BLaER1 (cell line): ENCODE data around the gene AZU1.
A peak's percentile ranks its signal among the peaks of the same experiment; 100 is the strongest.

Source experiments
- H3K27ac ChIP-seq: shearing (Covaris generic); formaldehyde crosslinking; 2 replicates; pipeline ENCODE4 v1.8.1; 2022
- H3K27me3 ChIP-seq: shearing (Covaris generic); formaldehyde crosslinking; 2 replicates; pipeline ENCODE4 v1.8.1; 2022
- H3K36me3 ChIP-seq: shearing (Covaris generic); formaldehyde crosslinking; 2 replicates; pipeline ENCODE4 v1.8.1; 2022
- H3K4me1 ChIP-seq: shearing (Covaris generic); formaldehyde crosslinking; 2 replicates; pipeline ENCODE4 v1.8.1; 2022
- H3K4me2 ChIP-seq: shearing (Covaris generic); formaldehyde crosslinking; 2 replicates; pipeline ENCODE4 v1.8.1; 2022
- H3K4me3 ChIP-seq: shearing (Covaris generic); formaldehyde crosslinking; 2 replicates; pipeline ENCODE4 v1.8.1; 2022
- H3K9ac ChIP-seq: shearing (Covaris generic); formaldehyde crosslinking; 2 replicates; pipeline ENCODE4 v1.8.1; 2022
- H3K9me3 ChIP-seq: shearing (Covaris generic); formaldehyde crosslinking; 2 replicates; pipeline ENCODE4 v1.8.1; 2022
- H4K20me1 ChIP-seq: shearing (Covaris generic); formaldehyde crosslinking; 2 replicates; pipeline ENCODE4 v1.8.1; 2022
- Cebpa-rat ChIP-seq: shearing (Covaris generic); IDR thresholded peaks from 2 replicates; pipeline ENCODE4 v1.8.1; 2022

The AZU1 gene

GRCh38 chr19:802498-803098, 25.0 kb upstream of the AZU1 start:
- Histone ChIP-seq H4K20me1 (peaks cover 100% of the 10 kb centered on the region), H3K9me3 (no peaks in the 10 kb centered on the region), H3K4me2 (no peak overlapping the region), H3K9ac (0 out of 2 replicates have a peak overlapping the region, but pooled peaks have one; percentile 29), H3K36me3 (peaks cover 96% of the 10 kb centered on the region), H3K4me3 (no peak overlapping the region), H3K27me3 (no peaks in the 10 kb centered on the region), H3K27ac (no peak overlapping the region), H3K4me1 (peaks cover 30% of the 10 kb centered on the region)
- TF ChIP-seq Cebpa-rat = no peak

- H3K4me3 ChIP-seq = no peak overlapping the region
- no peaks in the 10 kb centered on the region for H3K9me3 ChIP-seq
- H3K27ac ChIP-seq = no peak overlapping the region
- H3K36me3 ChIP-seq = peaks cover 100% of the 10 kb centered on the region
- H3K4me1 ChIP-seq = peaks cover 30% of the 10 kb centered on the region
- TF ChIP-seq Cebpa-rat = no peak
- no peaks in the 10 kb centered on the region for H3K27me3 ChIP-seq
- no peak overlapping the region for H3K9ac ChIP-seq
- peaks cover 100% of the 10 kb centered on the region for H4K20me1 ChIP-seq
- no peak overlapping the region for H3K4me2 ChIP-seq
Measured at GRCh38 chr19:803099-803561, 24.5 kb upstream of the AZU1 start.

DNA sequence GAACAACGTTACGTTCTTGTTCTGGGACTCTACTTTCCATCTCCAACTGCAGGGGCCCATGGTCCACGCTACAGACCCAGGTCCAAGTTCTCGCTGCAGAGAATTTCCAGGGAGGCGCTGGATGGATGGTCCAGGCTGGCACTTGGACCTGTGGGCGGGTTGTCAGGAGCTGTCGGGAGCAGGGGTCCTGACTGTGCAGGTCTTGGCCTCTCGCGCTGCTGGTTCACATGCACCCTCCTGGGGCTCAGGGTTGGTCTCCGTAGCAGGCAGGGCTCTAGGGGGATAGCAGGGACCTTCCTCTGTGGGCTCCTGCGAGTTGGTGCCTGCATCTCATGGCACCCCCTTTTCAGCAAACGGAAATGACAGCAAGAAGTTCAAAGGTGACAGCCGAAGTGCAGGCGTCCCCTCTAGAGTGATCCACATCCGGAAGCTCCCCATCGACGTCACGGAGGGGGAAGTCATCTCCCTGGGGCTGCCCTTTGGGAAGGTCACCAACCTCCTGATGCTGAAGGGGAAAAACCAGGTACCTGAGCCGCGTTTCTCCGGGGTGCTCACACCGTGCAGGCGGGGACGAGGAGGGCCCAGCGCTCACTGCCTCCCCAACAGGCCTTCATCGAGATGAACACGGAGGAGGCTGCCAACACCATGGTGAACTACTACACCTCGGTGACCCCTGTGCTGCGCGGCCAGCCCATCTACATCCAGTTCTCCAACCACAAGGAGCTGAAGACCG, 23.8 kb upstream of the AZU1 start:
- Histone ChIP-seq H3K27me3 (no peaks in the 10 kb centered on the region), H3K9me3 (no peaks in the 10 kb centered on the region), H3K4me1 (peaks cover 29% of the 10 kb centered on the region), H3K4me3 (no peak overlapping the region), H3K27ac (no peak overlapping the region), H3K9ac (no peak overlapping the region), H3K36me3 (peaks cover 99% of the 10 kb centered on the region), H4K20me1 (peaks cover 100% of the 10 kb centered on the region), H3K4me2 (no peak overlapping the region)
- TF ChIP-seq Cebpa-rat = no peak

GRCh38 chr19:804419-805165, 23.0 kb upstream of the AZU1 start:
- Histone ChIP-seq H3K4me3 (no peak overlapping the region), H3K27ac (no peak overlapping the region), H3K9me3 (no peaks in the 10 kb centered on the region), H3K4me2 (no peak overlapping the region), H3K9ac (no peak overlapping the region), H3K36me3 (peaks cover 99% of the 10 kb centered on the region), H4K20me1 (peaks cover 100% of the 10 kb centered on the region), H3K27me3 (no peaks in the 10 kb centered on the region), H3K4me1 (peaks cover 22% of the 10 kb centered on the region)
- TF ChIP-seq Cebpa-rat = no peak

DNA sequence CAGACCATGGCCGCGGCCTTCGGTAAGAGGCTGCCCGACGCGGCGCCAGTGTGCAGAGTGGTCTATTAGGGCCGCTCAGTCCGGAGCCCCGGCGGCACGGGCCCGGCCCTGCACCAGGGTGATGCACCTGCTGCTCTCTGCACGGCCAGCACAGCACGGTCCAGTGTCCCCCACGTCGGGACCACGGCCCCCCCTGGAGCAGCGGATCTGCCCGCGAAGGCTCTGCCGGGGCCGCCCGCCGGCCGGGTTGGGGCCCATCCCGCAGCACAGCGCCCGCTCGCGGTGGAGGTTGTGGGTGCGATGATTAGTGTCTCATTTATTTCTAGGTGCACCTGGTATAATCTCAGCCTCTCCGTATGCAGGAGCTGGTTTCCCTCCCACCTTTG, 22.5 kb upstream of the AZU1 start:
- Histone ChIP-seq H3K9ac (no peak overlapping the region), H3K4me3 (no peak overlapping the region), H3K27me3 (no peaks in the 10 kb centered on the region), H3K36me3 (peaks cover 99% of the 10 kb centered on the region), H3K4me2 (no peak overlapping the region), H4K20me1 (peaks cover 100% of the 10 kb centered on the region), H3K4me1 (peaks cover 16% of the 10 kb centered on the region), H3K9me3 (no peaks in the 10 kb centered on the region), H3K27ac (no peak overlapping the region)
- no peak for TF ChIP-seq Cebpa-rat

DNA sequence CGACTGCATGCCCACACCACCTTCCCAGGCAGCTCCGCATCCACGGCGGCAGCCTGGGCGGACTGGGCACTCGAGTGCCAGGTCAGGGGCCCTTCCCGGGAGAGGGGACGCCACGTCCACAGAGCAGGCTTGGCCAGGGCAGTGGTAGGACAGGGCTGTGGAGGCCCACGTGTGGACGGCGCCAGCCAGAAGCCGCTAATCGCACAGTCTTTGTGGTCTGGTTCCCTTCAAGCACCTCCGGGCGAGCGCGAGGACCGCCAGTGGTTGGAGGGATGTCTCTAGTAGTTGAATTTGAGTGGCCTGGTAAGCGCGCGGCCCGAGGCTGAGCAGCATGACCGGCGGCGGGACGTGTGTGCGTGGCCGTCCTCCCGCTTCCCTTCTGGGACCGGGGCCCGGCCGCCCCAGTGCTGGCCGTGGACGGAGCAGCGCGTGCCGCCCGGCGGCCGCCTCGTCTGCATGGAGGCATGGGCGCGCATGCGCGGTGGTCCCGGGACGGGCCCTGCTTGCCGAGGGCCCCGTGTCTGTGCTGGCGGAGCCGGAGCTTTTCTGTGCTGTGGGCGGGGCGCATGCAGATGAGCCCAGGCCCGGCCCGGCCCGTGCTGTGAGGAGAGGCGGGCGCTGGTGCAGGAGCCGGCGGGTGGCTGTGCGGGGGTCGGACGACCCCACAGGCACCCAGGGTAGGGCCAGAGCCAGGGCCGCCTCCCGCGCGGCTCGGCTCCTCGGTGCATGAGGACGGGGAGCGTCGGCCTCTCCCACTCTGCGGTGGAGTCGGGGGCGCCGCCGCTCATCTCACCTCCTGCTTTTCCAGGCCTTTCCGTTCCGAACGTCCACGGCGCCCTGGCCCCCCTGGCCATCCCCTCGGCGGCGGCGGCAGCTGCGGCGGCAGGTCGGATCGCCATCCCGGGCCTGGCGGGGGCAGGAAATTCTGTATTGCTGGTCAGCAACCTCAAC, 21.8 kb upstream of the AZU1 start:
- Histone ChIP-seq H3K9me3 (no peaks in the 10 kb centered on the region), H3K9ac (no peak overlapping the region), H3K4me1 (peaks cover 9% of the 10 kb centered on the region), H3K36me3 (peaks cover 99% of the 10 kb centered on the region), H3K4me3 (no peak overlapping the region), H3K27me3 (no peaks in the 10 kb centered on the region), H4K20me1 (peaks cover 100% of the 10 kb centered on the region), H3K4me2 (no peak overlapping the region), H3K27ac (no peak overlapping the region)
- no peak for TF ChIP-seq Cebpa-rat

- Histone ChIP-seq H3K9ac (no peak overlapping the region), H4K20me1 (peaks cover 100% of the 10 kb centered on the region), H3K27ac (no peak overlapping the region), H3K27me3 (no peaks in the 10 kb centered on the region), H3K4me2 (no peak overlapping the region), H3K9me3 (no peaks in the 10 kb centered on the region), H3K36me3 (peaks cover 99% of the 10 kb centered on the region), H3K4me3 (no peak overlapping the region), H3K4me1 (no peaks in the 10 kb centered on the region)
- no peak for TF ChIP-seq Cebpa-rat
Measured at GRCh38 chr19:806815-807421, 20.7 kb upstream of the AZU1 start.

GRCh38 chr19:807627-808422, 19.8 kb upstream of the AZU1 start:
- Histone ChIP-seq H4K20me1 (peaks cover 98% of the 10 kb centered on the region), H3K4me3 (no peak overlapping the region), H3K9ac (no peak overlapping the region), H3K9me3 (no peaks in the 10 kb centered on the region), H3K4me1 (no peaks in the 10 kb centered on the region), H3K4me2 (no peak overlapping the region), H3K36me3 (peaks cover 98% of the 10 kb centered on the region), H3K27me3 (no peaks in the 10 kb centered on the region), H3K27ac (no peak overlapping the region)
- TF ChIP-seq Cebpa-rat = no peak
